Measurements from ENCODE around the gene GALNS. TPM values are rescaled to one million over a fixed set of nuclear protein-coding genes. Genes with fewer than 3 reads are reported as not detected.

GALNS gene
- total RNA-seq, 1 donor from 2014 or later = 24.7 TPM

DNA sequence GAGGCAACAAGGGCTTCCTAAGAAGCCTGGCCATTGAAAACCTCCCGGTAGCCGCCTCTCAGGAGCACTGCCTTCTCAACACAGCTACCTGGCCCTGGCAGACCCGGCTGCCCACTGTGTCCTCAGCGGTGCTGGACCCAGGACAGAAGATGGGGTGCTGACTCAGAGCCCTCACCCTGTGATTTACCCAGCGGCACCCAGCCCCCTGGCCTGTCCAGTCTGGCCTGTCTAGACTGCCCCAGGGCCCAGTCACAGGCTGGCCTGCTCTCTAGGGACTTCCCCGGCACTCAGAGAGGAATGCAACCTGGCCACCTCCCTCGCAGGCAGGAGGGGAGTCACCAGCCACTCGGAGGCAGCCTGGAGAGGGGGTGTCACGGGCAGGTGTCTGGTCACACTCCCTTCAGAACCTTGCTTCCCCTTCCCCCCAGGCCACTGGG lies 91.8 kb downstream of the GALNS start:
- H3K4me3 Mint-ChIP-seq (ENCODE audit: unreplicated experiment) = no peak overlapping the region
- H3K27ac Mint-ChIP-seq (ENCODE audit: unreplicated experiment) = no peak overlapping the region
- H3K9me3 Mint-ChIP-seq (ENCODE audit: unreplicated experiment) = no peaks in the 10 kb centered on the region
- TF ChIP-seq, protein P1, sequence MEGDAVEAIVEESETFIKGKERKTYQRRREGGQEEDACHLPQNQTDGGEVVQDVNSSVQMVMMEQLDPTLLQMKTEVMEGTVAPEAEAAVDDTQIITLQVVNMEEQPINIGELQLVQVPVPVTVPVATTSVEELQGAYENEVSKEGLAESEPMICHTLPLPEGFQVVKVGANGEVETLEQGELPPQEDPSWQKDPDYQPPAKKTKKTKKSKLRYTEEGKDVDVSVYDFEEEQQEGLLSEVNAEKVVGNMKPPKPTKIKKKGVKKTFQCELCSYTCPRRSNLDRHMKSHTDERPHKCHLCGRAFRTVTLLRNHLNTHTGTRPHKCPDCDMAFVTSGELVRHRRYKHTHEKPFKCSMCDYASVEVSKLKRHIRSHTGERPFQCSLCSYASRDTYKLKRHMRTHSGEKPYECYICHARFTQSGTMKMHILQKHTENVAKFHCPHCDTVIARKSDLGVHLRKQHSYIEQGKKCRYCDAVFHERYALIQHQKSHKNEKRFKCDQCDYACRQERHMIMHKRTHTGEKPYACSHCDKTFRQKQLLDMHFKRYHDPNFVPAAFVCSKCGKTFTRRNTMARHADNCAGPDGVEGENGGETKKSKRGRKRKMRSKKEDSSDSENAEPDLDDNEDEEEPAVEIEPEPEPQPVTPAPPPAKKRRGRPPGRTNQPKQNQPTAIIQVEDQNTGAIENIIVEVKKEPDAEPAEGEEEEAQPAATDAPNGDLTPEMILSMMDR (IDR thresholded peaks at IDR 0.05; ENCODE audit: unreplicated experiment) = no peak
- H3K36me3 Mint-ChIP-seq (ENCODE audit: low read depth, unreplicated experiment) = peaks cover 8% of the 10 kb centered on the region
- DNase-seq (ENCODE audit: low spot score) = no peak
- H3K4me1 Mint-ChIP-seq (ENCODE audit: unreplicated experiment) = peaks cover 31% of the 10 kb centered on the region
- peaks cover 10% of the 10 kb centered on the region for H3K27me3 Mint-ChIP-seq (ENCODE audit: unreplicated experiment)

GRCh38 chr16:88764080-88764479 lies 92.7 kb downstream of the GALNS start:
- Mint-ChIP-seq H3K36me3 (ENCODE audit: low read depth, unreplicated experiment) (peaks cover 8% of the 10 kb centered on the region), H3K9me3 (ENCODE audit: unreplicated experiment) (no peaks in the 10 kb centered on the region), H3K4me1 (ENCODE audit: unreplicated experiment) (peaks cover 33% of the 10 kb centered on the region), H3K27ac (ENCODE audit: unreplicated experiment) (no peak overlapping the region), H3K27me3 (ENCODE audit: unreplicated experiment) (peaks cover 8% of the 10 kb centered on the region), H3K4me3 (ENCODE audit: unreplicated experiment) (no peak overlapping the region)
- no peak for DNase-seq (ENCODE audit: low spot score)
- TF ChIP-seq, protein P1 (IDR thresholded peaks at IDR 0.05; ENCODE audit: unreplicated experiment) = no peak

Other genes with a start within 250 kb of the GALNS start
- 0.26 TPM for gene IL17C, start 218.4 kb downstream of the GALNS start, total RNA-seq (ENCODE audit: unreplicated experiment)
- gene CYBA, start 205.9 kb downstream of the GALNS start, total RNA-seq (ENCODE audit: unreplicated experiment) = 140 TPM
- gene MVD, start 193.9 kb downstream of the GALNS start, total RNA-seq (ENCODE audit: unreplicated experiment) = 123 TPM
- gene SNAI3, start 170.4 kb downstream of the GALNS start, total RNA-seq (ENCODE audit: unreplicated experiment) = 2.6 TPM
- 74.2 TPM for gene RNF166, start 150.5 kb downstream of the GALNS start, total RNA-seq (ENCODE audit: unreplicated experiment)
- gene CTU2, start 150.4 kb downstream of the GALNS start, total RNA-seq (ENCODE audit: unreplicated experiment) = 20.8 TPM
- gene PIEZO1, start 71.7 kb downstream of the GALNS start, total RNA-seq (ENCODE audit: unreplicated experiment) = 428 TPM
- 16.2 TPM for gene CDT1, start 53.2 kb downstream of the GALNS start, total RNA-seq (ENCODE audit: unreplicated experiment)
- gene APRT, start 45.0 kb downstream of the GALNS start, total RNA-seq (ENCODE audit: unreplicated experiment) = 80.7 TPM
- gene TRAPPC2L, start 180 bp upstream of the GALNS start, total RNA-seq (ENCODE audit: unreplicated experiment) = 65.3 TPM
- not detected for gene PABPN1L, start 9.7 kb upstream of the GALNS start, total RNA-seq (ENCODE audit: unreplicated experiment)
- 1.6 TPM for gene CBFA2T3, start 120.3 kb upstream of the GALNS start, total RNA-seq (ENCODE audit: unreplicated experiment)
- 28.2 TPM for gene ACSF3, start 236.9 kb upstream of the GALNS start, total RNA-seq (ENCODE audit: unreplicated experiment)

Data from endothelial cell (in vitro differentiated cells).